GM12801 (cell line): ENCODE results near the gene SPINK8.
"Not testable (repeated sequence)": the region's sequence is repeated elsewhere in the genome, so short reads cannot be mapped to it uniquely, and the experiment has no call there.

ENCODE experiments used
- TF ChIP-seq, protein P1 (sequence below): IDR thresholded peaks from one replicate; pipeline ENCODE4 v1.5.1; 2011; ENCODE audit warnings: control low read depth; ENCODE audit not compliant: insufficient read length; ENCODE audit errors: extremely low read depth

The SPINK8 gene

DNA sequence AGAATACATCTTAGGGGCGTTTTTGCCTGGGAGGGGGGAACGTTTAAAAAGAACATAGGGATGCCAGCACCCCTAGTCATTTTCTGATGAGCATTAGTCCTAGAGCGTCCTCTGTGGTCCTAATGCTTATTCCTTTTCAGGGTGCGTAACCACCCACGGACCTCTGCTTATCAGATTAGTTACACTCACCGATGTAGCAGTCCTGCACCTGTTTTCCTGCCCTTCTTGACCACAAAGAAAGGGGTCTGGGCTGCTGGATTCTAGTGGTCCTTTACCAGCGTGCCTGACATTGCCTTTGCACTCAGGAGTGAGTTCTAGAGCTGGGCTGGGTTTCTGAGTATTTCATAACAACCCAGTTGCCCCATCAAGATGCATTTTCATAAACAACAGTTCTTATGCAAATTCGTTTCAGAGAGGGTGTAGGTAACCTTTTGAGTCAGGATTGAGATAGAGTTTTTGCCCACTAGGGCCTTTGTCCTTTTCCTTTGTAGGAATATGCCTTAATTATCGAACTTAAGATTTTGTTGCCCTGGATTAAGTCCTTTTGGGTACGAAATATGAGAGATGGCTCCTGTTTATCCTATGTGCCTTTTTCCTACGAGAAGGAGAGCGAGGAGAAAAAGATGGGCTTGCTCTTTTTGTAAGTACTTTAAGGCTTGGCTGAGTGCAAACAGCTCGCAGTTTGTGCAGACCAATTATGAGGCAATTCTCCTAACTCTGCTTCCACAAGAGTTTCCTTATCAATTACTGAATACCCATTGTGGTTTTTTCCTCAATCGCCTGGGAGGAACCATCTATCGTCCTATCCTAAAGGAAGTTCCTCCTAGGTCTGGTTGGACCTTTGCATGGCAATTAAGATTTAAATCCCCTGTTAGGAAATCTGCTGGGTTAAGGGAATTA, at the start of gene SPINK8:
Gene SPINK8, minus strand, starts transcription at position 316 of the 900 bp plus-strand sequence. CDS start 5,320 bp downstream, outside the sequence.
- TF ChIP-seq, protein P1, sequence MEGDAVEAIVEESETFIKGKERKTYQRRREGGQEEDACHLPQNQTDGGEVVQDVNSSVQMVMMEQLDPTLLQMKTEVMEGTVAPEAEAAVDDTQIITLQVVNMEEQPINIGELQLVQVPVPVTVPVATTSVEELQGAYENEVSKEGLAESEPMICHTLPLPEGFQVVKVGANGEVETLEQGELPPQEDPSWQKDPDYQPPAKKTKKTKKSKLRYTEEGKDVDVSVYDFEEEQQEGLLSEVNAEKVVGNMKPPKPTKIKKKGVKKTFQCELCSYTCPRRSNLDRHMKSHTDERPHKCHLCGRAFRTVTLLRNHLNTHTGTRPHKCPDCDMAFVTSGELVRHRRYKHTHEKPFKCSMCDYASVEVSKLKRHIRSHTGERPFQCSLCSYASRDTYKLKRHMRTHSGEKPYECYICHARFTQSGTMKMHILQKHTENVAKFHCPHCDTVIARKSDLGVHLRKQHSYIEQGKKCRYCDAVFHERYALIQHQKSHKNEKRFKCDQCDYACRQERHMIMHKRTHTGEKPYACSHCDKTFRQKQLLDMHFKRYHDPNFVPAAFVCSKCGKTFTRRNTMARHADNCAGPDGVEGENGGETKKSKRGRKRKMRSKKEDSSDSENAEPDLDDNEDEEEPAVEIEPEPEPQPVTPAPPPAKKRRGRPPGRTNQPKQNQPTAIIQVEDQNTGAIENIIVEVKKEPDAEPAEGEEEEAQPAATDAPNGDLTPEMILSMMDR: not testable (repeated sequence)

DNA sequence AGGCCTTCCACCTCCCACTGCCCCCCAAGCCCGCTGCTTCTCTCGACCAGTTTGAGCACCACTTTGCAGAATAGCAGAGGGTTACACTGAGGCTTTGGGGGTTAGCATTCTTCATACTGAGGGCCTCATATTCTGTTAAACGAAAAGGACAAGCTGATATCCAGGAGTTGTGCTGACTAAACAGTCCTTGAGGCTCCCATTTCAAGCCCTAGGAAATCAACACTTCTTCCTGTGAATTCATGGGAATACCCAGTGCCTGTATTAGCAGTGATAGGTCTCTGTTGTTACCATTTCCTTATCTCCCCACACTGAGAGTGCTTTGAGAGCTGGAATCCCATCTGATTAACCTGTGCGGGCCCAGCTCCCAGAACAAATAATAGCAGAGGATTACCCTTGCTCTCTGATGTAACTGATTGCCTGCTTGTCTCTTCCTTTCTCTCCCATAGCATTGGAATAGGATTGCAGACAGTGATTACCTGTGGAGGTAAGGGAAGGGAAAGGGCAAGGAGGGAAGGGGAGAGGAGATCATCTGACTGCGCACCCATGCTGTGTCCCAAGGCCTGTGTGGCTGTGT, 39.5 kb upstream of the SPINK8 start:
- TF ChIP-seq, protein P1: no peak

DNA sequence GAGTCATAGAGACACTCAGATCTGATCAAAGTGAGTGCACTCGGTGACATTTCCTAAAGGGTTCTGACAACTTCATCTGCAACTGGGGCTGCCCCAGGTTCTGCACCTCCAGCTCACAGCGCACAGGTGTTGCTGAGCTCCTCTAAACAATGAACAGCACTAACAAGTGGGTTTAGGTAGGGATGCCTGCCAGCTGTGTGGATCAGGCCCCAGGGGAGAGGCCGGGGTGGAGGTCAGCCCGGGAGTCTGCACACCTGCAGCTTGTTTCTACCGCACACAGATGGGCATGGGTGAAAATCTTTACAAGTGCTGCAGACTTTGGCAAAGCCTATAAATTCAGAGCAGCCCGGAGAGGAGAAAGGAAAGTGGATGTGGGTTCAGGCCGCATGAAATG, 38.9 kb upstream of the SPINK8 start:
- TF ChIP-seq, protein P1: no peak

DNA sequence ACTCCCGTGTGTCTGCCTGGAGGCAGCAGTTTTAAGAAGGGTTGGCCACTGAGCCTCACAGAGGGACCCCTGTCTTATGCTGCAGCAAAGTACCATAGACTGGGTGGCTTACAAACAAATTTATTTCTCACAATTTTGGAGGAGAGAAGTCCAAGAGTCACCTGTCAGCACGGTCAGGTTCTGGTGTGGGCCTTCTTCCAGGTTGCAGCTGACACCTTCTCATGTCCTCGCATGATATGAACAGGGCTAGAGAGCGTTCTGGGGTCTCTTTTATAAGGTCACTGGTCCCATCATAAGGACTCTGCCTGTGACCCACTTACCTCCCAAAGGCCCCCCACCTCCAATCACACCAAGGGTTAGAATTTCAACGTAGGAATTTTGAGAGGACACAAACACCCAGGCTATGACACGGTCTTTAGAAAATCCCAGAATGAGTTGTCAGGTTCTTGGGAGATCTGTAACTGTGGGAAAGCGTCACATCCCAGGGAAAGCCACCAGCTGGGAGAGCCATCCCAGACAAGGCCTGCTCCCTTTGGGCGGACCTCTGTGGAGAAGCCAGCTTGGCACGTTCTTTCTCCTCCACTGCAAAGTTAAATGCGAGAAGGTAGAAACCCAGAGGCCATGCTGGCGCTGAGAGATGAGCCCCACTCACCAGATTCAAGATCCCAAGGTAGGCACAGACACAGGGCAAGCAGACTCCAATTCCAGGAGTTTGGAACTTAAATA, 38.4 kb upstream of the SPINK8 start, which contains the start of gene FBXW12:
Gene FBXW12, plus strand, starts transcription at position 569 of the 726 bp plus-strand sequence. CDS start 549 bp downstream, outside the sequence.
- TF ChIP-seq, protein P1: no peak

DNA sequence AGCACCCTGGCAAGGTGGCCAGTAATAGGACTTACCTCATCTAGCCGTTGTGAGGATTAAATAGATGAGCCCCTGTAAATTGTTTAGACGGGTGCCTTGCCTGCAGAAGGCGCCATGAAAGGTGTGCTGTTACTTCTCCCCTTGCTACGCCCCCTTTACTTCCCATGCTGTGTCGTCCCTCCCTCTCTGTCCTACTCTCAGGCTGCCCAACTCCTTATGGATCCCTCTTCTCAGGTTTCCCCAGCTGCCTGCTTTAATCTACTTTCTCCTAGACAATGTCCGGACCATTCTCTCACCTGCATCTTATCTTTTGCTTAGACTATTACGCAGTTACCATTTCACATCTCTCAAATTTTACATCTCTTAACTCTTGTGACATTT, 36.9 kb upstream of the SPINK8 start:
- TF ChIP-seq, protein P1: no peak

DNA sequence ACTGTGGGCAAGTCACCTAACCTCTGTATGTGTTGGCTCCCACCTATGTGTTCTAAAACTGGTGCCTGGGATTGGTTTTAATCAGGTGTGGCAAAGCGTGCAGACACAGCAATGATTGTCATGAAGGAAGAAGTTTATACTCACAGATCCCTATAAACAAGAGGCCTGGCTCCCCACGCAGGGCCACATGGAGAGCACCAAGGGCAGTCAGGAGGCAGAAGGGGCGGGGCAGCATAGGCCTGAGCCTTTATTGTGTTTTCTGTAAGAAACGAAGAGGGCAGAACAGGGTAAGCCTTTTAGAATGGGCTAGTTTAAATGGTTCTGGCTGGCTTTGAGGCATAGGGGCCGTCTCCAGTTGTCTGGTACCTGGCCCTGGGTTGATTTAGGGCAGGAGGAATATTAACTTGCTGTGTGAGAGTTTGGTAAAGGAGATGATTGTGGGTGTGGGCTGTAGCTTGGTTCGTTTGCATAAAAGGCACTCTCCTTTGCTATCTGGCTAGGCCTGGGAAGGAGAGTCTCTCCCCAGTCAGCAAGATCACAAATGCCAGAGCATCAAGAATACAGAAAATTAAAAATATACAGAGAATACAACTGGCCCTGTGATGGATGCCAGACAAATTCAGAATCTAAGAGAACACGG, 36.4 kb upstream of the SPINK8 start:
- TF ChIP-seq, protein P1: no peak
